WI38 (cell line): Measurements from ENCODE around the gene CTBP2.

ENCODE experiments used
- H3K4me3 ChIP-seq: 2 replicates; pipeline ENCODE4 v1.5.1; 2011; ENCODE audit warnings: low read depth, mild to moderate bottlenecking, control low read depth, low read length
- TF ChIP-seq, protein P1 (sequence below): IDR thresholded peaks from 2 replicates; pipeline ENCODE4 v1.5.1; 2012; ENCODE audit warnings: low read depth, mild to moderate bottlenecking, control low read depth, low read length

Gene CTBP2

GRCh38 chr10:125177641-125178640, 17.6 kb upstream of the CTBP2 start:
- no peak overlapping the region for H3K4me3 ChIP-seq
- TF ChIP-seq, protein P1, sequence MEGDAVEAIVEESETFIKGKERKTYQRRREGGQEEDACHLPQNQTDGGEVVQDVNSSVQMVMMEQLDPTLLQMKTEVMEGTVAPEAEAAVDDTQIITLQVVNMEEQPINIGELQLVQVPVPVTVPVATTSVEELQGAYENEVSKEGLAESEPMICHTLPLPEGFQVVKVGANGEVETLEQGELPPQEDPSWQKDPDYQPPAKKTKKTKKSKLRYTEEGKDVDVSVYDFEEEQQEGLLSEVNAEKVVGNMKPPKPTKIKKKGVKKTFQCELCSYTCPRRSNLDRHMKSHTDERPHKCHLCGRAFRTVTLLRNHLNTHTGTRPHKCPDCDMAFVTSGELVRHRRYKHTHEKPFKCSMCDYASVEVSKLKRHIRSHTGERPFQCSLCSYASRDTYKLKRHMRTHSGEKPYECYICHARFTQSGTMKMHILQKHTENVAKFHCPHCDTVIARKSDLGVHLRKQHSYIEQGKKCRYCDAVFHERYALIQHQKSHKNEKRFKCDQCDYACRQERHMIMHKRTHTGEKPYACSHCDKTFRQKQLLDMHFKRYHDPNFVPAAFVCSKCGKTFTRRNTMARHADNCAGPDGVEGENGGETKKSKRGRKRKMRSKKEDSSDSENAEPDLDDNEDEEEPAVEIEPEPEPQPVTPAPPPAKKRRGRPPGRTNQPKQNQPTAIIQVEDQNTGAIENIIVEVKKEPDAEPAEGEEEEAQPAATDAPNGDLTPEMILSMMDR, result no peak

DNA sequence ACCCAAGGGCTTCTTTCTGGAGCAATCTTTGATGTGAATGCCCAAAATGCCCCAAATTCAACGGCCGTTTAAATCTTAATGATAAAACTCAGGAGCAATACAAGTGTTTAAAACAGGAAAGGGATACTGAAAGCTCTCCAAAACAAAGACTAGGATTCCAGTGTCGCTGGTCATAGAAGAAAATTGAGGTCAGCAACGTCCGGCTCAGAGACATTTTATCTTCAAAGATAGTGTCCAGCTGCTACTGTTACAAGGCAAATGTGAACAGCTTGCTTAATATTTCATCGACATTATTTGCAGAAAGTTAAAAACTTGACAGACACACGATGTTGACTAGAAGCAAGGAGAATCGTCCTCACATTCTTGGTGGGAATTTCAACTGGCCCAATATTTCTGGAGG, 15.4 kb upstream of the CTBP2 start:
- H3K4me3 ChIP-seq, result no peak overlapping the region
- TF ChIP-seq, protein P1, result no peak

GRCh38 chr10:125174360-125174759, 14.0 kb upstream of the CTBP2 start:
- TF ChIP-seq, protein P1, result no peak
- no peak overlapping the region for H3K4me3 ChIP-seq

GRCh38 chr10:125172694-125173093, 12.3 kb upstream of the CTBP2 start:
- TF ChIP-seq, protein P1, result no peak
- H3K4me3 ChIP-seq, result no peak overlapping the region

DNA sequence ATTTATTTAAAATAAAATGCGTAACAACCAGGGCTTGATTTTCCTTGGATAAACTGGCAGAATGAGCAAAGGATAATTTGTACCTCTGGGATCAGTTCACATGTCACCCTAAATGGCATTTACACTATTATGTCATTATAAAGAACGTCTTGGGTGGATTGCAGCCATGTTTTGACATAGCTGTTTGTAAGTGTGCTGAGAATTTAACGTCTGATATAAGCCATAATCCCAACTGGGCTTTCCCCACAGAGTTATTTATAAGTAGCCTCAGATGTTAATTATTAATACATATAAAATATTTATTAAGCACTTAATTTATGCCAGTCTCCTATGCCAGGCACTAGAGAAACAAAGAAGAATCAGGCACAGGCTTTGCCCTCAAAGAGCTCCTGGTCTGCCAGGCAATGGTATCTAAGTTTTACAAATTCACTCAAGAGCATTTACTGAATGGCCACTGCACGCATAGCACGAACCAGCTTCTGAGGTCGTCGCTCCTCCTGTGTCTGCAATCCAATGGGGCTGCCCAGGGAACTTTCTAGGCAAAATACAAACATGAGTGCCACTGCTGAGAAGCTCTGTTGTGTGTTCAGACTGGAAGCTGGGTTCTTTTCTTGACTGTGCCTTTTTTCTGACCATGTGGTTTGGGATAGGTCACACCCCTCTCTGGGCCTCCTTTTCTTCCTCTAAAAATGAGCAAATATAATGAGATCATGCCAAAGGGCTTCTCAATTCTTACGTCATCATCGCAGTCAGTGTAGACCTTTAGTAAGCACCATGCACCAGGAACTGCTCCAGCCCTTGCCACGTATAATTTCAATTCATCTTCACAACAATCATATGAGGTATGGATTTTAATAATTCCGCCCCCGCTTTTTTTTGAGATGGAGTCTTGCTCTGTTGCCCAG, 11.3 kb upstream of the CTBP2 start:
- H3K4me3 ChIP-seq, result no peak overlapping the region
- TF ChIP-seq, protein P1, result no peak

GRCh38 chr10:125169915-125170314, 9.6 kb upstream of the CTBP2 start:
- no peak overlapping the region for H3K4me3 ChIP-seq
- TF ChIP-seq, protein P1, result no peak
